Esophagus (tissue), 2 donors: ENCODE results near the gene SREBF1. TPM values are rescaled to one million over a fixed set of nuclear protein-coding genes. Genes with fewer than 3 reads are reported as not detected.
"Not testable (repeated sequence)": the region's sequence is repeated elsewhere in the genome, so short reads cannot be mapped to it uniquely, and the experiment has no call there.

Experiments
- H3K27ac ChIP-seq, 2 donors: one replicate each; pipeline ENCODE4 v1.5.1; 2013; ENCODE audit warnings: low read depth in 2 of 2, mild to moderate bottlenecking in 2 of 2, inconsistent platforms in 1 of 2, low read length in 1 of 2, moderate library complexity in 1 of 2
- H3K27me3 ChIP-seq, 2 donors: one replicate each; pipeline ENCODE4 v1.6.1; 2013; ENCODE audit warnings: low read length in 2 of 2, control low read depth in 1 of 2, mild to moderate bottlenecking in 1 of 2; ENCODE audit not compliant: insufficient read depth in 2 of 2, control insufficient read depth in 1 of 2
- H3K36me3 ChIP-seq, 2 donors: one replicate each; pipeline ENCODE4 v1.6.1; 2013; ENCODE audit warnings: low read length in 1 of 2; ENCODE audit not compliant: control insufficient read depth in 2 of 2, insufficient read depth in 2 of 2
- H3K4me1 ChIP-seq, 2 donors: one replicate each; pipeline ENCODE4 v1.6.1; 2013; ENCODE audit warnings: low read length in 1 of 2; ENCODE audit not compliant: control insufficient read depth in 2 of 2, insufficient read depth in 2 of 2
- H3K4me3 ChIP-seq, 2 donors: one replicate each; pipeline ENCODE4 v1.5.1; 2013; ENCODE audit warnings: low read length in 2 of 2, mild to moderate bottlenecking in 2 of 2, low read depth in 1 of 2, moderate library complexity in 1 of 2
- H3K9me3 ChIP-seq, 2 donors: one replicate each; pipeline ENCODE4 v1.6.1; 2013; ENCODE audit warnings: mild to moderate bottlenecking in 2 of 2, low read depth in 1 of 2, low read length in 1 of 2, moderate library complexity in 1 of 2; ENCODE audit not compliant: control insufficient read depth in 2 of 2, insufficient read depth in 1 of 2
- WGBS, 2 donors: extraction: QIAGEN DNeasy Blood & Tissue Kit; methylation state at CpG; one replicate each; pipeline ENCODE4 v1.1.7; 2013; 5-methylcytosine and 5-hydroxymethylcytosine counted together
- polyA plus RNA-seq, 2 donors: library from polyadenylated mRNA; stranded (reverse); fragments of 200-250 nt; gene quantifications; one replicate each; pipeline ENCODE4 v1.2.3, GENCODE V29; 2013
- donor health status: healthy with polysubstance abuse.
- donor health status: Bipolar disorder and iron deficiency.

The SREBF1 gene
- polyA plus RNA-seq, 2 donors: 95.1 to 116 TPM

DNA sequence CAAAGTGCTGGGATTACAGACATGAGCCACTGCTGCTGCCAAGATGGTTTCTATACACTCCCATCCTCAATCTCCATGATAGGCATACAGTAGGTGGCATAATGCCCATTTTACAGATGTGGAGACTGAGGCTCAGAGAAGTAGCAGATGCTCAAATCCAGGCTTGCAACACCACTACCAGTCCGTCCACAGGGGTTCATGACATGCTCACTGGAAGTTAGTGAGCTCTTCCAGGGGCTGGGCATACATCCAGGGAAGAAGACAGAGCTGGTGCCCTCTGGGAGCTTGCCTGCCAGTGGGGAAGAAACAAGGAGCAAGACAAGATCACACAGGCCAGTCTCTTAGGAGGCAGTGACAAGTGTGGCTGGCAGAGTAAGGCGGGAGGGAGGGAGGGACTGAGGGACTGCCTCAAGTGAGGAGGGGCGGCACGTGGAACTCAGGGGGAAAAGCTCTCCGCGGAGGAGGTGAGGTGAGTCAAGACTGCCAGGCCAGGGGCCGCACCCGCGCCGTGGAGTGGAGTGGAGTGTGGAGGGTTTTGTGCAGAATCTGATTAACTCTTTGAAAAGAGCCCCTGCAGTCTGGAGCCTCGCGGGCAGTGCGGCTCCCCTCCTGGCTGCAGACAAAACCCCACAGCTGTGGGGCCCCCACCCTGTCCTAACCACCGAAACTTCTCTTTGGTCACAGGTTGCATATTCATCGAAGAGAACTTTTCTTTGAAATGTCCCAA is 27.9 kb downstream of the SREBF1 start:
- peaks cover 0 to 30% of the 10 kb centered on the region in 2 donors for H3K36me3 ChIP-seq
- no peaks in the 10 kb centered on the region for H3K27me3 ChIP-seq
- H3K4me1 ChIP-seq: peaks cover 4 to 25% of the 10 kb centered on the region in 2 donors
- no peaks in the 10 kb centered on the region for H3K9me3 ChIP-seq
- no peak overlapping the region for H3K4me3 ChIP-seq
- 35 to 52% methylated on average over 15 of the region's 15 CpGs for WGBS, 2 donors
- H3K27ac ChIP-seq: peak overlapping the region in 1 of 2 donors; percentile 46

DNA sequence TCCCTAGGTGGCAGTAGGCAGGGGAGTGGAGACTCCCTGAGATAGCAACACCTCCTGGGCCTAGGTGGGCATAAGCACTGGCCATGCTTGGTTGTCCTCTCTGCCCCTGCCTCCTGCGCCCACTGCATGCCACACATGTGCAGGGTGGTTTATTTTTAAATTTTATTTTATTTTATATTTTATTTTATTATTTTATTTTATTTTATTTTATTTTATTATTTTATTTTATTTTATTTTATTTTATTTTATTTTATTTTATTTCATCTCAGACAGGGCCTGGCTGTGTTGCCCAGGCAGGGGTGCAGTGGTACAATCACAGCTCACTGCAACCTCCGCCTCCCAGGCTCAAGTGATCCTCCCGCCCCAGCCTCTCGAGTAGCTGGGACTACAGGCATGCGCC is 28.6 kb downstream of the SREBF1 start:
- H3K27ac ChIP-seq: peak overlapping the region in 1 of 2 donors; percentile 46
- not testable (repeated sequence) for H3K9me3 ChIP-seq, H3K4me3 ChIP-seq, H3K27me3 ChIP-seq
- peaks cover 4 to 25% of the 10 kb centered on the region in 2 donors for H3K4me1 ChIP-seq
- peaks cover 0 to 26% of the 10 kb centered on the region in 2 donors for H3K36me3 ChIP-seq
- WGBS, 2 donors: 96 to 98% methylated on average over 5 of the region's 5 CpGs

DNA sequence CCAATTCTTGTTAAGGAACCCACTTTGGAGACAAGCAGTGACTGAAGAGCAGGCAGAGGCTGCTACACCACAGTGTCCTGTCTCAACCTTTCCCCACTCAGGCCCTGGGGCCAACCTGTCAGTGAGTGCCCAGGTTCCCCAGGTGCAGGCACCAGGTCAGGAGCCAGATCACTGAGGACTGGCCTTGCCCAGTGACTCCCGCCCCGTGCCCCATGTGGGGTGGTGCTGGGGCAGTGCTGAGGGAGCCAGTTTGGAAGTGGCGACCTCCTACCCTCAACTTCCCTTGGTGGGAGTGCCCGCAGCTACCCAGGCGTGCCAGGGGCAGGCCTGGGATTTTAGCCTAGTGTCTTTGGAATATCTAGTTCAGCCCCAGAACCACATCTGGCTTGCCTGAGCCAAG is 29.3 kb downstream of the SREBF1 start:
- no peaks in the 10 kb centered on the region for H3K27me3 ChIP-seq
- peaks cover 0 to 19% of the 10 kb centered on the region in 2 donors for H3K36me3 ChIP-seq
- no peaks in the 10 kb centered on the region for H3K9me3 ChIP-seq
- H3K4me1 ChIP-seq: peaks cover under 1 to 22% of the 10 kb centered on the region in 2 donors
- peak overlapping the region in 1 of 2 donors; percentile 5 for H3K27ac ChIP-seq
- no peak overlapping the region for H3K4me3 ChIP-seq
- WGBS, 2 donors: 67 to 68% methylated on average over 5 of the region's 5 CpGs

DNA sequence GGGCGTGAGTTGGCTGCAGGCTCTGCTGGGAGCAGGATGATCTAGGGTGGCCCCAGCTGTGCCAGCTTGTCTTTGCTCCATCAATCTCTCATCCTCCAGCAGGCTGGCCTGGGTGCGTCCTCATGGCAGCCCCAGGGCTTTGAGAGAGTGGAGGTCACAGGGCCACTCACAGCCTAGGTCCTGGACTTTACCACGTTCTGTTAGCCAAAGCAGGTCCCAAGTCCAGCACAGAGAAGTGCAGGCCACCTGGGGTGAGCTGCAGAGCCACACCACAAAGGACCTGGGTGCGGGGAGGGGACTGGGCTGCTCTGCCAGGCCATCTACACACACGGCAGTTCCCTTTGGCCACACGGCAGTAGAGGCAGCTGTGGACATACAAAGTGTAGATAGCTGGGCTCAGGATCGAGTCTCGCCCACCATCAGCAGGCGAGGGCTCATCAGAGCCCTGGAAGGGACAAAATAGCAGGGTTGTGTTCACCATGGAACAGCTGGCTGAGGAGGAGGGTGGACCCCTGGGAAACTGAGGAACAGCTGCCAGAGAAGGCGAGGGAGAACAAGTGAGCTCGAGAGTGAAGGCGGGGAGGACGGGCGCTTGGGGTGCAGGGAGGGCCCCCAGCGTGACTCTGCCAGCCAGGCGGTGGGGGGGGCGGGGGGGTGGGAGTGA is 30.0 kb downstream of the SREBF1 start:
- Histone ChIP-seq H3K27me3 (no peaks in the 10 kb centered on the region), H3K4me3 (no peak overlapping the region), H3K36me3 (peaks cover 0 to 18% of the 10 kb centered on the region in 2 donors), H3K27ac (no peak overlapping the region), H3K4me1 (peaks cover 0 to 17% of the 10 kb centered on the region in 2 donors), H3K9me3 (no peaks in the 10 kb centered on the region)
- 79 to 80% methylated on average over 17 of the region's 17 CpGs for WGBS, 2 donors

DNA sequence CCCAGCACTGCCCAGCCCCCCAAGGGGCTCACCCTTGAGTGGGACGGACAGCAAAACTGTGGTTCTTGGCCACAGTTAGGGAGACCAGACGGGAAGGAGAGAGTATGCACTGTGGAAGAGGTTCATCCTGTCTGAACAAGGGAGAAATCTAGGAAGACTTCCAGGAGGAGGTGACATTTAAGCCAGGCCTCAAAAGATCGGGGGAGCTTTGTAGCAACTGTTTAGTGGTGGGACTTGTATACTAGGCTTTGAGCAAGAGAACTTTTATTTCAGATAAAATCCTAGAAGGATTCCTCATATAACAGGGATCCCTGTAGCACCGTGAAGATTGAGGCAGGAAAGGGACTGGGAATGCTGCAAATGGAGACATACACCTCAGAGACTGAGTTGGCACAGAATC is 30.8 kb downstream of the SREBF1 start:
- Histone ChIP-seq H3K4me1 (peaks cover 0 to 16% of the 10 kb centered on the region in 2 donors), H3K36me3 (peaks cover 0 to 15% of the 10 kb centered on the region in 2 donors)

DNA sequence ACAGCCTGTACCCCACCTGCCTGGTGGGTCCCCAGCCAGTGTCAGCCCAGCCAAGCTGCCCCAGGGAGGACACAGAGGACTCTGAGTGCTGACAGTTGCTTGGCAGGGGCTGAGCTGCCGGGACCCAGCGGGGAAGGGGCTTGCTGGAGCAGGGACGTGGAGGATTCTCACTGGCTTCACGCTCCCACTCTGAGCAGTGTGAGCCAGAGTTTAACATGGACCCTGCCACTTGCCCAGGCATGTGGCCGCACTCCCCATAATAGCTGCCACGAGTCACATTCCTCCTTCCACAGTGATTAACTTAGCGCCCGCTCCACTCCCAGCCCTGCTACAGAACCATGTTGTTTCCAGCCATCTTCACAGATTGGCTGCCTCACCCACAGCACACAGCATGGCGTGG is 31.2 kb downstream of the SREBF1 start:
- H3K4me3 ChIP-seq: no peak overlapping the region
- WGBS, 2 donors: 56 to 65% methylated on average over 9 of the region's 9 CpGs
- no peak overlapping the region for H3K27ac ChIP-seq
- peaks cover 0 to 16% of the 10 kb centered on the region in 2 donors for H3K36me3 ChIP-seq
- no peaks in the 10 kb centered on the region for H3K9me3 ChIP-seq
- H3K4me1 ChIP-seq: peaks cover 0 to 16% of the 10 kb centered on the region in 2 donors
- H3K27me3 ChIP-seq: no peaks in the 10 kb centered on the region

More for the DNA sequence above, 30.8 kb downstream of the SREBF1 start:
- Histone ChIP-seq H3K4me3 (no peak overlapping the region), H3K27me3 (no peaks in the 10 kb centered on the region), H3K9me3 (no peaks in the 10 kb centered on the region), H3K27ac (no peak overlapping the region)
- 86 to 89% methylated on average over 4 of the region's 4 CpGs for WGBS, 2 donors

DNA sequence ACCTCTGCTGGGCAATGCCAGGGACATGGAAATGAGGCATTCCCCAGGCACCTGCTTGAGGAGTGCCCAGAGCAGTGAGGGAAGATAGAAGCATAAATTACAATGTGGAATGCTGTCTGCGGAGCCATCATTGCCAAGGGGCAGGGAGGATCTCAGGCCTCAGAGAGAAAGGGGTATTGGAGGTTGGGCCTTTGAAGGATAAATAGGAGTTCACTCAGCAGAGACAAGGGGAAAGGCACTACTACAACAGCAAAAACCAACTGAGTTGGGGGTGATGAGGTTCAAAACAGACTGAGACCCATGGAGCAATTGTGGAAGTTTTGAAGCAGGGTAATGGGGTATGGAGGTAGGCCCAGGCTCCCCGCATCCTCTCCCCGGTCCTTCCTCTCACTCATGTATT is 32.8 kb downstream of the SREBF1 start:
- Histone ChIP-seq H3K27ac (no peak overlapping the region), H3K4me3 (no peak overlapping the region), H3K4me1 (peaks cover 3 to 13% of the 10 kb centered on the region in 2 donors), H3K9me3 (no peaks in the 10 kb centered on the region), H3K27me3 (no peaks in the 10 kb centered on the region), H3K36me3 (peaks cover 0 to 25% of the 10 kb centered on the region in 2 donors)
- 86 to 89% methylated on average over 3 of the region's 3 CpGs for WGBS, 2 donors

DNA sequence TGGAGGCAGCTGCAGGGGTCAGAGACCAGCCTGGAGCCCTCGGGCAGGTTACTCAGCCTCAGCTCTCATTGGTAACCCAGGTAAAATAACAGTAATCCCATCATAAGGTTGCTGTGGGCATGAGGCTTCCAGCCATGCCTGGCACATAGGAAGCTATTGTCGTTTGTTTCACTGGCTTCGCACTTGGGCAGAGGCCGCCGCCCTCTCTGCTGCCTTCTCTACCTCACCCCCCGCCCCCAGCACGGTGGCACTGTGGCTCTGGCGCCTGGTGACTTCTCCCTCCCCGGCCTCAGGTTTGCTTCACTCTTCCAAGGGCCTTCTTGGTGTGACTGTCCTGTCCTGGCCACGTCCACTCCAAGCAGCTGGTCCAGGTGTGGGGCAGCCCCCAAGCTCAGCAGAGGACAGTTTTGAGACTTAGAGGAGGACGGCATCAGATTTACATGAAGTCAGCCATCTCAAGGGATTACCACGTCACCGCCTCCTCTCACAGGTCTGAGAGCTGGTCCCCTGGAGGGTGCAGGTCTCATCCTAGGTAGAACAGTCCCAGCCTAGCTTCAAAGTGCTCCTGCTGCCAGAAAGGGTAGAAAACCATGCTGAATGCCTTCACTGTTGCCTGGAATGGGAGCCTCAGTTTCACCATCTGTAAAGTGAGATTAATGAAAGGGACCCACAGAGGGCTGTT is 34.8 kb downstream of the SREBF1 start:
- Histone ChIP-seq H3K27ac (no peak overlapping the region), H3K27me3 (no peaks in the 10 kb centered on the region), H3K4me3 (no peak overlapping the region), H3K9me3 (no peaks in the 10 kb centered on the region), H3K36me3 (peaks cover under 1 to 42% of the 10 kb centered on the region in 2 donors), H3K4me1 (peaks cover 3% of the 10 kb centered on the region in 2 donors)
- 90% methylated on average over 13 of the region's 13 CpGs for WGBS, 2 donors

DNA sequence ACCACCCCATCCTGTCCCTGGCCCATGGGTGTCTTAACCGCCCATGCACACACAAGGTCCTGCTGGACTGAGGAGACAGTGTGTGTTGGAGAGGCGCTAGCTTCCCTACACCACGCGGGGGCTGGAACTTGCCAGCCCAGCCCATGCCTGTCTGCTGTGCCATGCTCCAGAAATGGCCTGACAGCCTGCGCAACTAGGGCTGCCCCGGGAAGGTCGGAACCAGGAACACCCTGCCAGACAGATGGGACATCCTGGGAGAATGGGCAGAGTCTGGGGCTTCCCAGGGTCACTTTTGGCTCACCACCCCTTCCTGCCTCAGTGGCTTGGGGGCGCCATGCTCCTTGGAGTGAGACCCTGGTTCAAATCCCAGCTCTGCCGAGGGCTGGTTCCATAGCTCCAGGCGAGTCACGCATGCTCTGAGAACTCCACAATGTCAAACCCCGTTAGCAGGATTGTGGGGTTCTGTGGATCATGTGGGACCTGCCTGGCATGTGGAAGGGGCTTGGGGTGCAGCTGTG is 36.2 kb downstream of the SREBF1 start:
- Histone ChIP-seq H3K4me3 (no peak overlapping the region), H3K9me3 (no peaks in the 10 kb centered on the region), H3K4me1 (peaks cover 2 to 3% of the 10 kb centered on the region in 2 donors), H3K27me3 (no peaks in the 10 kb centered on the region), H3K36me3 (peaks cover 3 to 50% of the 10 kb centered on the region in 2 donors), H3K27ac (no peak overlapping the region)
- WGBS, 2 donors: 85 to 86% methylated on average over 12 of the region's 12 CpGs
